A549 (cell line): ENCODE results near the gene SEMA3A.

Experiments
- CBX2 ChIP-seq: fragments of 200-600 bp; sonication (generic); IDR thresholded peaks from 2 replicates; pipeline ENCODE4 v1.6.1; 2016; ENCODE audit warnings: low read depth, mild to moderate bottlenecking, borderline replicate concordance
- CHD2 ChIP-seq: fragments of 150-350 bp; IDR thresholded peaks from 2 replicates; pipeline ENCODE4 v1.6.1; 2014; ENCODE audit warnings: low read length; ENCODE audit not compliant: partially characterized antibody
- CTCF ChIP-seq: fragments of >200 bp; sonication (Bioruptor Twin); formaldehyde crosslinking; IDR thresholded peaks from 3 replicates; pipeline ENCODE4 v1.5.1; 2016
- E2F6 ChIP-seq: IDR thresholded peaks from 2 replicates; pipeline ENCODE4 v1.6.1; 2012; ENCODE audit warnings: low read depth, borderline replicate concordance
- GATA3 ChIP-seq: IDR thresholded peaks from 2 replicates; pipeline ENCODE4 v1.6.1; 2012; ENCODE audit warnings: borderline replicate concordance
- MAFK ChIP-seq: fragments of 450-650 bp; IDR thresholded peaks from 2 replicates; pipeline ENCODE4 v1.6.1; 2014; ENCODE audit not compliant: partially characterized antibody
- NR3C1 ChIP-seq: fragments of >200 bp; sonication (Bioruptor Twin); formaldehyde crosslinking; IDR thresholded peaks from 3 replicates; pipeline ENCODE4 v1.6.1; 2017
- PBX3 ChIP-seq: IDR thresholded peaks from 2 replicates; pipeline ENCODE4 v1.6.1; 2012
- POLR2A ChIP-seq: IDR thresholded peaks from 2 replicates; pipeline ENCODE4 v1.6.1; 2012; ENCODE audit warnings: mild to moderate bottlenecking, low read length
- POLR2AphosphoS2 ChIP-seq: conservative IDR thresholded peaks from 2 replicates; pipeline ENCODE4 v1.6.1; 2012; ENCODE audit warnings: low read length, improper control_type of control experiment, inconsistent platforms
- TF ChIP-seq, protein P1 (sequence below): fragments of 150-350 bp; IDR thresholded peaks from 2 replicates; pipeline ENCODE4 v1.6.1; 2014; ENCODE audit warnings: low read depth, mild to moderate bottlenecking, low read length

DNA sequence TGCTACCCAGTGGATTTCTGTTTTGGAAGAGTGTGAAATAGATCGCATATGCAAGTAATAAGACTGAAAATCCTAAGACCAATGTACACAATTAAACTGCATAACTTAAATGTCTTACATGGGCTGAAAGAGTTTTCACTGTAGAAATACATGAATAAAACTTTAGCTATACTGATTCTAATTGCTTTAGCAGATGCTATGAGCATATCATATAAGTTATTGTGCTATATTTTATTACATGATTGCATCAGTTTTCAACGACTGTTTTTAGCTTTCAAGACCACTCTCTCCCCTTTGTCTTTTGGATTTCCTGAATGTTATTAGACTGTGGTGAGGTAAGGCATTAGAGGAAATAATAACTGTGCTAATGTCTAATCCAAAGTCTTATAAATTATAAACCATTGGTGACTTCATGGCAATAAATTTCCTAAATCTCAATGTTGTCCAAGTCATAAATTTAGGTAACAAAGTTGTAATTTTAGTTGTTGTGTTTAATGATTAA, 124.5 kb downstream of the SEMA3A start:
- TF ChIP-seq MAFK (no peak), CTCF (no peak), E2F6 (no peak), CBX2 (no peak), POLR2AphosphoS2 (no peak), POLR2A (no peak), CHD2 (no peak), NR3C1 (no peak), GATA3 (no peak), PBX3 (no peak)
- TF ChIP-seq, protein P1, sequence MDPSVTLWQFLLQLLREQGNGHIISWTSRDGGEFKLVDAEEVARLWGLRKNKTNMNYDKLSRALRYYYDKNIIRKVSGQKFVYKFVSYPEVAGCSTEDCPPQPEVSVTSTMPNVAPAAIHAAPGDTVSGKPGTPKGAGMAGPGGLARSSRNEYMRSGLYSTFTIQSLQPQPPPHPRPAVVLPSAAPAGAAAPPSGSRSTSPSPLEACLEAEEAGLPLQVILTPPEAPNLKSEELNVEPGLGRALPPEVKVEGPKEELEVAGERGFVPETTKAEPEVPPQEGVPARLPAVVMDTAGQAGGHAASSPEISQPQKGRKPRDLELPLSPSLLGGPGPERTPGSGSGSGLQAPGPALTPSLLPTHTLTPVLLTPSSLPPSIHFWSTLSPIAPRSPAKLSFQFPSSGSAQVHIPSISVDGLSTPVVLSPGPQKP = no peak
